ENCODE measurements around the gene SHCBP1.
"Not testable (repeated sequence)": the region's sequence is repeated elsewhere in the genome, so short reads cannot be mapped to it uniquely, and the experiment has no call there.

SHCBP1 gene

GRCh38 chr16:46582313-46582712, 38.9 kb downstream of the SHCBP1 start:
- DNase-seq, result no peak

GRCh38 chr16:46577988-46578579, 43.1 kb downstream of the SHCBP1 start:
- H3K27ac Mint-ChIP-seq, result peak overlapping the region; percentile 69
- H3K36me3 Mint-ChIP-seq, result peaks cover 13 to 19% of the 10 kb centered on the region in 2 donors
- no peaks in the 10 kb centered on the region for H3K27me3 Mint-ChIP-seq
- H3K4me1 Mint-ChIP-seq, result no peaks in the 10 kb centered on the region
- DNase-seq, result no peak
- no peaks in the 10 kb centered on the region for H3K9me3 Mint-ChIP-seq
- no peak for ATAC-seq (replicated peaks)
- no peak overlapping the region for H3K4me3 Mint-ChIP-seq

More at GRCh38 chr16:46582313-46582712, 38.9 kb downstream of the SHCBP1 start:
- no peaks in the 10 kb centered on the region for H3K4me1 Mint-ChIP-seq
- peaks cover 8 to 17% of the 10 kb centered on the region in 2 donors for H3K9me3 Mint-ChIP-seq
- no peak overlapping the region for H3K27ac Mint-ChIP-seq
- no peak overlapping the region for H3K4me3 Mint-ChIP-seq
- H3K36me3 Mint-ChIP-seq, result peaks cover 42 to 58% of the 10 kb centered on the region in 2 donors
- ATAC-seq (replicated peaks), result no peak
- no peaks in the 10 kb centered on the region for H3K27me3 Mint-ChIP-seq

DNA sequence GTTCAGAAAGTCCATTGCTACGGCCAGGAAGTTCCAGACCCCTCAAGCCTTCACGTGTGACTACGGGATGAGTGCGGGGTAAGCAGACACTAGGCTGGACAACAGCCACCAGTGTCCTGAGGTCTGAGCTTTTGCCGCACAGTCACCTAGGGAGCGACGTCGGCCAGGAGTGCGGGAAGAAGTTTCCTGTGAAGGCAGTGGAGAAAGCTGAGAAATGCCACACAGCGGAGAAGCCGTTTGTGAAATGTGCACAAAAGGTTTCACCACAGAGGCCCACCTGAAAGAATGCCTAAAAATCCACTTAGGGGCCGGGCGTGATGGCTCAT, 47.4 kb downstream of the SHCBP1 start:
- ATAC-seq (replicated peaks) (no peak), DNase-seq (no peak)
- H3K27me3 Mint-ChIP-seq, result peaks cover 0 to 6% of the 10 kb centered on the region in 2 donors
- H3K27ac Mint-ChIP-seq, result no peak overlapping the region
- no peaks in the 10 kb centered on the region for H3K9me3 Mint-ChIP-seq
- H3K4me1 Mint-ChIP-seq, result no peaks in the 10 kb centered on the region
- no peak overlapping the region for H3K4me3 Mint-ChIP-seq
- peaks cover 0 to 2% of the 10 kb centered on the region in 2 donors for H3K36me3 Mint-ChIP-seq

GRCh38 chr16:46573008-46573833, 48.0 kb downstream of the SHCBP1 start:
- H3K27me3 Mint-ChIP-seq, result peaks cover 0 to 12% of the 10 kb centered on the region in 2 donors
- H3K9me3 Mint-ChIP-seq, result no peaks in the 10 kb centered on the region
- no peaks in the 10 kb centered on the region for H3K4me1 Mint-ChIP-seq
- peak; percentile 22 to 41 for ATAC-seq (replicated peaks)
- DNase-seq, result no peak
- H3K36me3 Mint-ChIP-seq, result peaks cover 0 to 2% of the 10 kb centered on the region in 2 donors
- no peak overlapping the region for H3K4me3 Mint-ChIP-seq
- H3K27ac Mint-ChIP-seq, result no peak overlapping the region

DNA sequence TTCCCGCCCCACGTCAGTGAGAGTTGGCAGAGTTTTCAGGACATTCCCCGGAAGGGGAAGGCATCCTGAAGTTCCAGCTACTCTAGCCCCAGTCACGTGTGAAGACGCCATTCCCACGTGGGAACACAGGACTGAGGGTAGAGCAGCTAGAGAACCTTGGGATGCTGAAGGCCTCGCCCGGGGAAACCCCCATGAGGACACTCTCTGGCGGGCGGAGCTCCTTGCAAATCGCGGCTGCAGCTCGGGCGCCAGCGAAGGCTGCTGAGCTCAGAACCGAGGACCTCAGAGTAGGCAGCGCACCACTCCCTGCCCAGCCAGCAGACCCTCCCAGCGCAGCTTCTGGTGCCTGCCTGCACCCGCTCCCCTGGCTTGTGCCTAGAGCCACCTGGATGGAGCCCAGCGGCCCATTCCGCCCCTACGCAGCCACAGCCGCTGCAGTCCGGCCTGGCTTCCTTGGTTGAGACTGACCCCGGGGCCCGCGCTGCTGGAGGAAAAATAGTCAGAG, 51.9 kb downstream of the SHCBP1 start:
- Mint-ChIP-seq H3K9me3 (no peaks in the 10 kb centered on the region), H3K4me3 (no peak overlapping the region), H3K4me1 (no peaks in the 10 kb centered on the region), H3K27me3 (peaks cover 0 to 15% of the 10 kb centered on the region in 2 donors), H3K27ac (no peak overlapping the region), H3K36me3 (no peaks in the 10 kb centered on the region)
- ATAC-seq (replicated peaks) (no peak), DNase-seq (no peak)

DNA sequence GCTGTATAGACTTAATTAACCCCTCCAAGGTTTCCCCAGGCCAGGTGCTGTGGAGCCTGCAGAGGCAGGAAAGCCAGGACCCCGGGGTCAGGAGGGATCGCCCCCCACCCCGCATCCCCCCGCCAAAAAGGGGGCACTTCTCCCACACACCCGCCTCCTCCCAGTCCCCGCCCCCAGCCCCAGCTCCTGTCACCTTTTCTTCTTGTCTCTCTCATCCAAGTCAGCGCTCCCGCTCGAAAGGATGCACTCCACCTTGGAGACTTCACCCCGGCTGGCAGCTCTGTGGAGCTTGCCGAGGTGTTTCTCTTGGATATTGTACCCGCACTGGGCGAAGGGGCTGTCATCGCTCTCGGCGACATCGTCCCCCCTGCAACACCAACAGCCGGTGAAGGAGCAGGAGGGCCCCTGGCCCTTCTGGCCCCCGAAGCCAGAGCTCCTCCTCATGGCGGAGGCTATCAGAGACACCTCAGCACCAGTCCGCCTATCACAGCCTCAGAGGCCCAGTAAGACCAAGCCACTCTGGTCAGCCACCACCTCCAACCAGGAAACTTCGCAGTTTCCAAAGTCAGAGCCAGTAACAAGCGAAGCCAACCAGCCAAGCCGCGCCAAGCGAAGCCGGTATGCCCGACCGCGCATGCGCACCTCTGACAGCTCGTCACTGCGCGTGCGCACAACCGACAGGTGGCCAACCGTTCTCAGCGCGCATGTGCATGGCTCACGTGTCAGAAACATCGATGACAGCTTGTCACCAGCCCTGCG, 52.5 kb downstream of the SHCBP1 start:
- no peak overlapping the region for H3K4me3 Mint-ChIP-seq
- H3K27ac Mint-ChIP-seq, result no peak overlapping the region
- ATAC-seq (replicated peaks) (no peak), DNase-seq (no peak)
- H3K27me3 Mint-ChIP-seq, result peaks cover 0 to 20% of the 10 kb centered on the region in 2 donors
- H3K36me3 Mint-ChIP-seq, result no peaks in the 10 kb centered on the region
- no peaks in the 10 kb centered on the region for H3K9me3 Mint-ChIP-seq
- no peaks in the 10 kb centered on the region for H3K4me1 Mint-ChIP-seq

DNA sequence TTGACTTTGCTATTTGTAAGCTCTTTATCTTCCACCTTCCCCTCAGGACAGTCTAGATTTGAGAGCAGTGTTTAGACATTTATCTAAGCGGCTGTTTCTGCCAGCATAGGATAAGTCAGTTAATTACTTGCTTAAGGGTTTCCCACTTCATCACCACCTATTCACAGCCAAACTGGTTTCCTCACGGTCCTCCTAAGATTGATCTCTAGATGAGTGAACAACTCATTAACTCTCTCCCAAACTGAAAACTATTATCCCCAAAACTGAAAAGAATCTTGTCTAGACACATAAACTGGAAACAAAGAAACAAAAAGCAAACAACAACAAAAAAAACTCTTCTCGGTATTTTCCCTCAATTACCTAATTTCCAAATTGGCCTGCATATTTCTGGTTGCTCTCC, 58.2 kb downstream of the SHCBP1 start:
- ATAC-seq (replicated peaks) (no peak), DNase-seq (no peak)
- Mint-ChIP-seq H3K4me1 (no peaks in the 10 kb centered on the region), H3K27me3 (peaks cover 4 to 14% of the 10 kb centered on the region in 2 donors), H3K27ac (no peak overlapping the region), H3K4me3 (no peak overlapping the region), H3K36me3 (no peaks in the 10 kb centered on the region), H3K9me3 (no peaks in the 10 kb centered on the region)

GRCh38 chr16:46558018-46558417, 63.2 kb downstream of the SHCBP1 start:
- no peak overlapping the region for H3K4me3 Mint-ChIP-seq

GRCh38 chr16:46555951-46556350, 65.2 kb downstream of the SHCBP1 start:
- ATAC-seq (replicated peaks), result no peak
- Mint-ChIP-seq H3K4me3 (no peak overlapping the region), H3K9me3 (no peaks in the 10 kb centered on the region), H3K27ac (no peak overlapping the region), H3K36me3 (no peaks in the 10 kb centered on the region), H3K4me1 (peaks cover 5 to 9% of the 10 kb centered on the region in 2 donors), H3K27me3 (peaks cover 9 to 19% of the 10 kb centered on the region in 2 donors)
- DNase-seq, result no peak

More at GRCh38 chr16:46558018-46558417, 63.2 kb downstream of the SHCBP1 start:
- H3K36me3 Mint-ChIP-seq, result no peaks in the 10 kb centered on the region
- H3K27me3 Mint-ChIP-seq, result peaks cover 13 to 16% of the 10 kb centered on the region in 2 donors
- H3K9me3 Mint-ChIP-seq, result no peaks in the 10 kb centered on the region
- no peak overlapping the region for H3K27ac Mint-ChIP-seq
- H3K4me1 Mint-ChIP-seq, result peaks cover 5 to 9% of the 10 kb centered on the region in 2 donors
- ATAC-seq (replicated peaks) (no peak), DNase-seq (no peak)

DNA sequence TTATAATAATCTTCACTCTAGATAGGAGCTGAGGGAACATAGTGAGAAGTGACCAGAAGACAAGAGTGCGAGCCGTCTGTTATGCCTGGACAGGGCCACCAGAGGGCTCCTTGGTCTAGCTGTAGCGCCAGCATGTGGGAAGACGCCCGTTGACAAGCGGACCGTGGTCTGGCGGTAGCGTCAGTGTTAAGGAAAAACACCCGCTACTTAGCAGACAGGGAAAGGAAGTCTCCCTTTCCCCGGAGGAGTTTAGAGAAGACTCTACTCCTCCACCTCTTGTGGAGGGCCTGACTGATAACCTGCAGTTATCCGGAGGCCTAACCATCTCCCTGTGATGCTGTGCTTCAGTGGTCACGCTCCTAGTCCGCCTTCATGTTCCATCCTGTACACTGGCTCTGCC, 66.7 kb downstream of the SHCBP1 start:
- DNase-seq, result peak; percentile 40
- H3K4me3 Mint-ChIP-seq, result peak overlapping the region in 1 of 2 donors; percentile 20
- not testable (repeated sequence) for H3K36me3 Mint-ChIP-seq, H3K9me3 Mint-ChIP-seq, H3K4me1 Mint-ChIP-seq, H3K27ac Mint-ChIP-seq
- peak in 1 of 2 donors; percentile 51 for ATAC-seq (replicated peaks)
- H3K27me3 Mint-ChIP-seq, result peaks cover 9 to 15% of the 10 kb centered on the region in 2 donors

DNA sequence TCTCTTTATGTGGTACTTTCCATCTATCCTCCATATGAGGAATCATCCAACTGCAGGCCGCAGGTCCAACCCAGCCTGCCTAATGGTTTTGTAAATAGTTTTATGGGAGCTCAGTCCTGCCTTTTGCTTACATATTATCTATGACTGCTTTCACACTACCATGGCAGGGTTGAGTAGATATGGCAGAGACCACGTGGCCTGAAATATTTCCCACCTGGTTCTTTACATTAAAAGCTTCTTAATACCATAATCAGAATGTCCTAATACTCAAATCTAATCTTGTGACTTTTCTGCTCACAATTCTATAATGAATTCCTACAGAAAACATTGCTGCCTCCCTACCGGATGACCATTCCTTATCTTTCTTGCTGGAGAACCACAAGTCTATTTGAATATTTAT, 71.7 kb downstream of the SHCBP1 start:
- H3K27ac Mint-ChIP-seq, result no peak overlapping the region
- H3K36me3 Mint-ChIP-seq, result no peaks in the 10 kb centered on the region
- no peak overlapping the region for H3K4me3 Mint-ChIP-seq
- DNase-seq, result no peak
- no peak for ATAC-seq (replicated peaks)
- no peaks in the 10 kb centered on the region for H3K9me3 Mint-ChIP-seq
- peaks cover 0 to 2% of the 10 kb centered on the region in 2 donors for H3K4me1 Mint-ChIP-seq
- H3K27me3 Mint-ChIP-seq, result peaks cover 5 to 12% of the 10 kb centered on the region in 2 donors

Data from stimulated activated naive B cell treated with anti-CD40 and anti-IgM and Interleukin-4, amounts not matched to agents 10 μg/mL and 1 μg/mL and 100 μg/mL, for 72 hours (primary cell).